GM21381 (cell line): Measurements from ENCODE around the gene RNF10.
"Not testable (repeated sequence)": the region's sequence is repeated elsewhere in the genome, so short reads cannot be mapped to it uniquely, and the experiment has no call there.

Experiments
- ATAC-seq: cut with Tn5 transposase; IDR thresholded peaks from one replicate; pipeline ENCODE4 v1.9.1; 2021; ENCODE audit warnings: mild to moderate bottlenecking, moderate library complexity; ENCODE audit not compliant: unreplicated experiment

RNF10 gene

DNA sequence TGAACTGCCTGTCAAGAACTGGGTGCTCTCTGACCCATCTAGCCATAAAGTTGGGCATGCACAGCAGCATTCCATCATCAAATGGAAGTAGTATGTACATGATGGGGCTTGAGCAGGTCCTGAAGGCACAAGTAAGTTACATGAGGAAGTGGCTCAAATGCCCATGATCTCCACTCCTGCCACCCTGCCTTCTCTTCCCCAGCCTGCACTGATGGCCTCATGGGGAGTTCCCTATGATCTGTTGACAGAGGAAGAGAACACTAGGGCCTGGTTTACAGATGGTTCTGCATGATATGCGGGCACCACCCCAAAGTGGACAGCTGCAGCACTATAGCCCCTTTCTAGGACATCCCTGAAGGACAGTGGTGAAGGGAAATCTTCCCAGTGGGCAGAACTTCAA, 77.4 kb downstream of the RNF10 start:
- ATAC-seq = not testable (repeated sequence)

DNA sequence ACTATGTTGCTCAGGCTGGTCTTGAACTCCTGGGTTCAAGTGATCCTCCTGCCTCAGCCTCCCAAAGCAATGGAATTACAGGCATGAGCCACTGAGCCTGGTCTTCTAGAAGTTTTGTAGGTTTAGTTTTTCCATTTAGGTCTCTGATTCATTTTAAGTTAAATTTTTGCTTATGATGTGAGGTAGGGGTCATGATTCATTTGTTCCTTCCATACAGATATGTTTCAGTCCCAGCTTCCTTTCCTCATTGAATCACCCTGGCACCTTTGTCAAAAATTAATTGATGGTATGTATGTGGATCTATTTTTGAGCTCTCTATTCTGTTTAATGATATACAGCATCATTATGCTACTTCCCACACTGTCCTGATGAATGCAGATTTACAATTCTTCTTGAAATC, 80.7 kb downstream of the RNF10 start:
- no peak for ATAC-seq

DNA sequence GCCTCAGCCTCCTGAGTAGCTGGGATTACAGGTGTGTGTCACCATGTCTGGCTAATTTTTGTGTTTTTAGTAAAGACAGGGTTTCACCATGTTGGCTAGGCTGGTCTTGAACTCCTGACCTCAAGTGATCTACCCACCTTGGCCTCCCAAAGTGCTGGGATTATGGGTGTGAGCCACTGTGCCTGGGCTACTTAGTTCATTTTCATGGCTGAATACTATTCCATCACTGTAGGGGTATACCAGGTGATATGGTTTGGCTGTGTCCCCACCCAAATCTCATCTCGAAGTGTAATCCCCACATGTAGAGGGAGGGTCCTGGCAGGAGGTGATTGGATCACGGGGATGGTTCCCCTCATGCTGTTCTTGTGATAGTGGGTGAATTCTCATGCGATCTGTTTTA, 83.0 kb downstream of the RNF10 start:
- not testable (repeated sequence) for ATAC-seq

DNA sequence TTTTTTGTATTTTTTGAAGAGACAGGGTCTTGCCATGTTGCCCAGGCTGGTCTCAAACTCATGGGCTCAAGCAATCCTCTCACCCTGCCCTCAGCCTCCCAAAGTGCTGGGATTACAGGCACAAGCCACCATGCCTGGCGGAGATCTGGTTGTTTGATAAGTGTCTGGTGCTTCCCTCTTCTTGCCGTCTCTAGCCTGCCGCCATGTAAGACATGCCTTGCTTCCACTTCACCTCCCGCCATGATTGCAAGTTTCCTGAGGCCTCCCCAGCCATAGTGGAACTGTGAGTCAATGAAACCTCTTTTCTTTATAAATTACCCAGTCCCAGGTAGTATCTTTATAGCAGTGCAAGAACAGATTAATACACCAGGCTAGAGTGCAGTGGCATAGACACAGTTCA, 83.6 kb downstream of the RNF10 start:
- ATAC-seq = not testable (repeated sequence)

DNA sequence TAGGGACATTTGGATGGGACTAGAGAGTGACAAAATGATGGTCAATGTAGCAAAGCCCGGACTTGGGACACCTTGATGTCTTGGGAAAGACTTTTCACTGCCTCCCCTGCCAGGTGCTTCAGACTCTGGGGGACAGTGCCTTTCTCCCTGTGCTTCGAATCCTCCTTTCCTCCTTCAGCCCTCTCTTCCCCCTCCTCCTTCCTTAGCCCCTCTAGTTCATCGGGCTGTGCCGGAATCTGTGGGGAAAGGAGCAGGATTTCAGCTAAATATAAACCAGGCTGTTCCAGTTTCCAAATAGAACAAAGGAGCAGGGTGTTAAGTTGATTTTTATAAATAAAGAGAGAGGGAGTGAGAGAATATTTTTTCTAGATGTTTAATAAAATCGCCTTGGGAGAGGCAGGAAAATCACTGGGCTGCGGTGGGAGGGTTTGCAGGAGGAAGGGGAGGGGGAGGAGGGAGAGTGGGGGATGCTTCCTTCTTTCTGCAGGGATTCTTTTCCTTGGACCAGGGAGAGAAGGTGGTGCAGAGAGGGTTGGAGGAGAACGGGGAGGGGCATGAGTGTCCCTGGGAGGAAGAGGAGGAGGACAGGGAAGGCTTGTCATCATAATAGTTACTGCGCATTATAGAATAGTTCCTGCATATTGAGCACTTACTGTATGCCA, 84.9 kb downstream of the RNF10 start:
- ATAC-seq = no peak

DNA sequence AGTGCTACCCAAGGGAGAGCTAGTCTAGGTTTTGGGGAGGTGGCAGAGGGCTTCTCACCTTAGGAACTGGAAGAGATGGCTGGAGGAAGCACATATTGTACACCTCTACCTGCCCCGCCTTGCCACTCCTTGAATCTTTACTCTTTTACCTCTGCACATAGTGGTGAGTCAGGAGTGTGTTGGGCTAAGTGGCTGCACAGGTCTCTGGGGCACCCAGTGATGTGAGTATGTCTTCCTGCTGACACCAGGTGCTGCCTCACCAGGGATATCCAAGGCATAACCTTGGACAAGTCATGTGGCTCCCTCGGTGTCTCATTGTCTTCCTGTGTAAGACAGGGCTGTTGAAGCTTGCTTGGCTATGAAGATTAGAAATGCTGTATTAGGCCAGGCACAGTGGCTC, 86.5 kb downstream of the RNF10 start:
- no peak for ATAC-seq

DNA sequence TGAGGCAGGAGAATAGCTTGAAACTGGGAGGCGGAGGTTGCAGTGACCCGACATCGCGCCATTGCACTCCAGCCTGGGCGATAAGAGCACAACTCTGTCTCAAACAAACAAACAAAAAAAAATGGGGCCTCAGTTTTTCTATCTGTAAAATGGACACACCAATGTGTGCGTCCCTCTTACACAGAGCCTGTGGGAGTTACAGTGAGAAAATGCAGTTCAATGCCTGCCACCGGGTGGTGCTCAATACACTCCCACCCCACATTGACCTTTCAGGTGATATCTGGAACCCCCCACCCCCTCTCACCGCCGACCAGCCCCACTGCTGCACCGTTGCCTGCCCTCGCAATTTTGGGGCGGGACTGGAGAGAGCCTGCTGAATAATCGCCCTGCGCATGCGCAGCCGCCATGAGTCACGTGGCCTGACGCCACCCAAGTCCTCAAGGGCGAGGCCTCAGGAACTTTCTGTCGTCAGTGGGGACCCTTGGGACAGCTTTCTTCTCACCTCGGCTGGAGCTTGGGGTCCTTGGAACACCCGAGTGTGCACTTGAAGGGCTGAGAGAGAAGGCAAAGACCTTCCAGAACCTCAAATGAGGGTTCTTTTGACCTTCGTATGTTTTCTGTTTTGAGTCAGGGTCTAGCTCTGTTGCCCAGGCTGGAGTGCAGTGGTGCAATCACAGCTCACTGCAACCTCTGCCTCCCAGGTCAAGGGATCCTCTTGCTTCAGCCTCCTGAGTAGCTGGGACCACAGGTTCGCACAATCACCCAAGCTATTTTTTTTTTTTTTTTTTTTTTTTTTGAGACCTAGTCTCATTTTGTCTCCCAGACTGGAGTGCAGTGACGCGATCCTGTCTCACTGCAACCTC, 91.6 kb downstream of the RNF10 start:
- no peak for ATAC-seq
